Loucy (cell line): ENCODE data around the gene LANCL1.

Experiments used
- H2AFZ ChIP-seq: fragments of 200-600 bp; sonication (generic); 2 replicates; pipeline ENCODE4 v1.6.0; 2016; ENCODE audit warnings: antibody characterized with exemption, mild to moderate bottlenecking, low read length, moderate library complexity
- H3F3A ChIP-seq: fragments of 200-600 bp; 2 replicates; pipeline ENCODE4 v1.6.0; 2016; ENCODE audit warnings: antibody characterized with exemption, low read depth, mild to moderate bottlenecking
- H3K27me3 ChIP-seq: fragments of 200-600 bp; sonication (generic); 2 replicates; pipeline ENCODE4 v1.6.1; 2014; ENCODE audit warnings: low read length, mild to moderate bottlenecking; ENCODE audit not compliant: insufficient read depth, poor library complexity, severe bottlenecking
- H3K36me3 ChIP-seq: fragments of 200-600 bp; sonication (generic); 2 replicates; pipeline ENCODE4 v1.6.1; 2016; ENCODE audit warnings: low read length; ENCODE audit not compliant: insufficient read depth
- H3K4me1 ChIP-seq: fragments of 200-600 bp; sonication (generic); 2 replicates; pipeline ENCODE4 v1.5.1; 2014; ENCODE audit warnings: low read length, mild to moderate bottlenecking; ENCODE audit not compliant: insufficient read depth, poor library complexity, severe bottlenecking
- H3K4me2 ChIP-seq: fragments of 200-600 bp; sonication (generic); 2 replicates; pipeline ENCODE4 v1.6.0; 2014; ENCODE audit warnings: antibody characterized with exemption, low read length, low read depth, mild to moderate bottlenecking; ENCODE audit not compliant: poor library complexity, severe bottlenecking
- H3K4me3 ChIP-seq: fragments of 200-600 bp; sonication (generic); 2 replicates; pipeline ENCODE4 v1.5.1; 2014; ENCODE audit warnings: low read length, mild to moderate bottlenecking, mixed read lengths; ENCODE audit not compliant: poor library complexity, severe bottlenecking
- H3K79me2 ChIP-seq: fragments of 200-600 bp; sonication (generic); 2 replicates; pipeline ENCODE4 v1.6.1; 2014; ENCODE audit warnings: low read length; ENCODE audit not compliant: insufficient read depth
- H3K9ac ChIP-seq: fragments of 200-600 bp; sonication (generic); 2 replicates; pipeline ENCODE4 v1.6.0; 2014; ENCODE audit warnings: mild to moderate bottlenecking, low read depth, low read length, moderate library complexity; ENCODE audit not compliant: poor library complexity, severe bottlenecking
- H3K9me2 ChIP-seq: fragments of 200-600 bp; sonication (generic); replicated peaks from 2 replicates; pipeline ENCODE4 v1.6.1; 2016; ENCODE audit warnings: low read depth, low read length, mixed read lengths
- H3K9me3 ChIP-seq: fragments of 200-600 bp; sonication (generic); 2 replicates; pipeline ENCODE4 v1.6.1; 2014; ENCODE audit warnings: mild to moderate bottlenecking, antibody characterized with exemption, low read length, low read depth; ENCODE audit not compliant: insufficient read depth
- H4K20me1 ChIP-seq: fragments of 200-600 bp; sonication (generic); 2 replicates; pipeline ENCODE4 v1.6.0; 2014; ENCODE audit warnings: antibody characterized with exemption, low read length, mild to moderate bottlenecking; ENCODE audit not compliant: insufficient read depth, poor library complexity, severe bottlenecking
- EZH2phosphoT487 ChIP-seq: fragments of 200-600 bp; IDR thresholded peaks from 2 replicates; pipeline ENCODE4 v1.6.1; 2018; ENCODE audit warnings: antibody characterized with exemption, mild to moderate bottlenecking, moderate library complexity, borderline replicate concordance
- TF ChIP-seq, protein P1 (sequence below): fragments of 200-600 bp; sonication (generic); conservative IDR thresholded peaks from 2 replicates; pipeline ENCODE4 v1.5.1; 2014; ENCODE audit warnings: mild to moderate bottlenecking, antibody characterized with exemption, low read length

LANCL1 gene

DNA sequence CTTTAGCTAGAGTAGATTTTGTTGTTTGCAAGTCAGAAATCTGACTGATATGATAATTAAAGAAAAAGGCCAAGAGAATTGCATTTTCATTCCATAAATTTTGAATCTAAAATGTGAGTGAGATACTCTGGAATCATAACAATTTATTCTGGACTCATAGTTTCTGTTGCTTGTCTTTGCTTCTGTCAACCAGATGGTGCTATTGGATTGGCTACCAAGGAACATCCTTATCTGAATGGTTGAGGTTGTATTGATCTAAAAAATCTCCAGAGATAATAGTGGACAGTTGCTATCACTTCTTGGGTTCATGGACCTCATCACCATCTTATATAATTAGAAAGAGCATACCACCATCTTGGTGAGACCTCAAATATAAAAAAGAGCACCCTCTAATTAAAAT is 45.8 kb upstream of the LANCL1 start:
- Histone ChIP-seq H3K4me3 (no peak overlapping the region), H3K4me2 (no peak overlapping the region), H3K9me2 (no peaks in the 10 kb centered on the region), H3K36me3 (no peaks in the 10 kb centered on the region), H2AFZ (no peak overlapping the region), H3F3A (no peaks in the 10 kb centered on the region), H3K4me1 (no peaks in the 10 kb centered on the region), H3K9ac (no peak overlapping the region), H4K20me1 (no peaks in the 10 kb centered on the region), H3K79me2 (no peaks in the 10 kb centered on the region), H3K27me3 (no peaks in the 10 kb centered on the region), H3K9me3 (no peaks in the 10 kb centered on the region)
- TF ChIP-seq, protein P1, sequence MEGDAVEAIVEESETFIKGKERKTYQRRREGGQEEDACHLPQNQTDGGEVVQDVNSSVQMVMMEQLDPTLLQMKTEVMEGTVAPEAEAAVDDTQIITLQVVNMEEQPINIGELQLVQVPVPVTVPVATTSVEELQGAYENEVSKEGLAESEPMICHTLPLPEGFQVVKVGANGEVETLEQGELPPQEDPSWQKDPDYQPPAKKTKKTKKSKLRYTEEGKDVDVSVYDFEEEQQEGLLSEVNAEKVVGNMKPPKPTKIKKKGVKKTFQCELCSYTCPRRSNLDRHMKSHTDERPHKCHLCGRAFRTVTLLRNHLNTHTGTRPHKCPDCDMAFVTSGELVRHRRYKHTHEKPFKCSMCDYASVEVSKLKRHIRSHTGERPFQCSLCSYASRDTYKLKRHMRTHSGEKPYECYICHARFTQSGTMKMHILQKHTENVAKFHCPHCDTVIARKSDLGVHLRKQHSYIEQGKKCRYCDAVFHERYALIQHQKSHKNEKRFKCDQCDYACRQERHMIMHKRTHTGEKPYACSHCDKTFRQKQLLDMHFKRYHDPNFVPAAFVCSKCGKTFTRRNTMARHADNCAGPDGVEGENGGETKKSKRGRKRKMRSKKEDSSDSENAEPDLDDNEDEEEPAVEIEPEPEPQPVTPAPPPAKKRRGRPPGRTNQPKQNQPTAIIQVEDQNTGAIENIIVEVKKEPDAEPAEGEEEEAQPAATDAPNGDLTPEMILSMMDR: no peak
- TF ChIP-seq EZH2phosphoT487: no peak

DNA sequence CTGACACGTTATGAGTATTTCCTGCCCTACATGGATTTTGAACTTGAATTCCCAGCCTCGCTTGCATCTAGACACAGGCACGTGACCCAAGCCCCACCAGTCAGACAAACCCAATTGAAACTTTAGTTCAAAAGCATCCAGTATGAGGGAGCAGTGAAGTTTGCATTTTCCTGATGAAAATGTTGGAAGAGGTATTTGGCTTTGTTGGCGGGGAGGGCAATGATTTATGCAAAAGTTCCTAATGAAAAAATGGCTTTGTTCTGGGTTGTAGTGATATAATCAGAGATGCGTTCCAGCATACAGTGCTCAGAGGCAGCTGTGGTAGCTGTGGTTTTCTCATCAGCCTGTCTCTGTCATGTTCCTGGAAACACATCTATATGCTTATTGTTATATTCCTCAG is 43.0 kb upstream of the LANCL1 start:
- H2AFZ ChIP-seq: no peak overlapping the region
- no peaks in the 10 kb centered on the region for H3K9me2 ChIP-seq
- H3K9me3 ChIP-seq: no peaks in the 10 kb centered on the region
- no peaks in the 10 kb centered on the region for H3K4me1 ChIP-seq
- no peaks in the 10 kb centered on the region for H3F3A ChIP-seq
- no peaks in the 10 kb centered on the region for H3K79me2 ChIP-seq
- no peak overlapping the region for H3K9ac ChIP-seq
- no peaks in the 10 kb centered on the region for H3K27me3 ChIP-seq
- TF ChIP-seq, protein P1: no peak
- H3K4me2 ChIP-seq: no peak overlapping the region
- no peaks in the 10 kb centered on the region for H3K36me3 ChIP-seq
- no peak overlapping the region for H3K4me3 ChIP-seq
- no peaks in the 10 kb centered on the region for H4K20me1 ChIP-seq

DNA sequence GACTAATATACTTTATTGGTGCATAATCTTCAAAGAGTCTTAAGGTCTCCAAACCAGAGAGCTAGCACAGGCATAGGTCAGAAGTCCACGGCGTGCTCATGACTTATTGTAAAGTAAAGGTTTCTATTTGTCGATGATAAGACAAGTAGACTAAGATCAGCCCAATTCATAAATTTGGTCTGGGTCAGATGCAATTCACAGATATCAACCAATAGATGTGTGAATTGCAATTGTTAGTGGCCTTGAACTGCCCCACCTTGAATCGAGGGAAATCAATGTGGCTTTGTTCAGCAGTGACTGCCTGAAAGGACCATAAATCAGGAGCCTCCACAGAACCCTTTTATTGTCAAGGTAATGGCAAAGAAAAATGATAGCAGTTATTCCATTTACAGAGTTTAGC is 40.7 kb upstream of the LANCL1 start:
- Histone ChIP-seq H3K4me3 (no peak overlapping the region), H3K79me2 (no peaks in the 10 kb centered on the region), H3F3A (no peaks in the 10 kb centered on the region)

More for the DNA sequence above, 40.7 kb upstream of the LANCL1 start:
- Histone ChIP-seq H4K20me1 (no peaks in the 10 kb centered on the region), H2AFZ (no peak overlapping the region), H3K36me3 (no peaks in the 10 kb centered on the region), H3K27me3 (no peaks in the 10 kb centered on the region), H3K4me2 (no peak overlapping the region), H3K9ac (no peak overlapping the region), H3K9me2 (no peaks in the 10 kb centered on the region), H3K4me1 (no peaks in the 10 kb centered on the region), H3K9me3 (0 out of 2 replicates have a peak, but pooled peaks cover 5% of the 10 kb centered on the region)
- no peak for TF ChIP-seq EZH2phosphoT487
- TF ChIP-seq, protein P1: no peak
